Nephron progenitor cell (in vitro differentiated cells): ENCODE results near the gene RNF38.
A peak's percentile ranks its signal among the peaks of the same experiment; 100 is the strongest.

Source experiments
- DNase-seq: peaks from one replicate; pipeline ENCODE4 v3.0.0; 2021
- H3K27ac Mint-ChIP-seq: 2 replicates; pipeline ENCODE4 v1.8.0; 2021; ENCODE audit warnings: mild to moderate bottlenecking, moderate library complexity, mixed read lengths
- H3K27me3 Mint-ChIP-seq: 2 replicates; pipeline ENCODE4 v1.8.0; 2021; ENCODE audit warnings: mild to moderate bottlenecking, low read depth, mixed read lengths; ENCODE audit not compliant: poor library complexity
- H3K36me3 Mint-ChIP-seq: 2 replicates; pipeline ENCODE4 v1.8.0; 2021; ENCODE audit warnings: low read depth, mixed read lengths
- H3K4me1 Mint-ChIP-seq: 2 replicates; pipeline ENCODE4 v1.8.0; 2021; ENCODE audit warnings: mixed read lengths
- H3K4me3 Mint-ChIP-seq: 2 replicates; pipeline ENCODE4 v1.8.0; 2021; ENCODE audit warnings: mild to moderate bottlenecking, moderate library complexity, mixed read lengths
- H3K9me3 Mint-ChIP-seq: 2 replicates; pipeline ENCODE4 v1.8.0; 2021; ENCODE audit warnings: mild to moderate bottlenecking, moderate library complexity, mixed read lengths
- TF ChIP-seq, protein P1 (sequence below): fragments of 200-600 bp; sonication (generic); IDR thresholded peaks from 2 replicates; pipeline ENCODE4 v1.5.0; 2021; ENCODE audit warnings: antibody characterized with exemption

RNF38 gene

DNA sequence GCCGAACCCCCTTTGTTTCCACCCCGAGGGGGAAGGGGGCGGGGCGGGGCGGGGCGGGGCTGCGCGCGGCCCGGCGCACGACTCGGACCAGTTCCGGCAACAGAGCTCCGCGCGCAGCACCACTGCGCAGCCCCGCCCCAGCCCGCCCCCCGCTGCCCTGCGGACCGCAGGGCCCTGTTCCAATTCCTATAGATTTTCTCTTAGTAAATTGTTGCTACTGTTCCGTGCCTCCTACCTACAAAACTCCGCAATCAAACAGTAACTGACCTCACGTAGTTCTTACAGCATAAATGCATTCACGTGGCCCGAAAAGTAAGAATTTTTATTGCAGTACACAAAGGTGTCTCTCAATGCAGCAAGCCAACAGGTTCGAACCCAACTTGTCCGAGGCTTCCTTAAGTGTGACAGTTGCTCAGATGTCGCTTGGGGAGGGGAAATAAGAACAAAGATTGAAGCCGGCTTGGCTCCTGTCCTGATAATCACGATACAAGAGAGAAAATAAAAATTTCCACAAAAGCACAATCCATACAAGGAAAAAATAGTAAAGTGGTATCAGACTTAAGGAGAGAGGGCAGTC is 1.2 kb upstream of the RNF38 start:
- no peaks in the 10 kb centered on the region for H3K9me3 Mint-ChIP-seq
- H3K27ac Mint-ChIP-seq = peak overlapping the region; percentile 68
- DNase-seq = no peak
- H3K27me3 Mint-ChIP-seq = no peaks in the 10 kb centered on the region
- TF ChIP-seq, protein P1, sequence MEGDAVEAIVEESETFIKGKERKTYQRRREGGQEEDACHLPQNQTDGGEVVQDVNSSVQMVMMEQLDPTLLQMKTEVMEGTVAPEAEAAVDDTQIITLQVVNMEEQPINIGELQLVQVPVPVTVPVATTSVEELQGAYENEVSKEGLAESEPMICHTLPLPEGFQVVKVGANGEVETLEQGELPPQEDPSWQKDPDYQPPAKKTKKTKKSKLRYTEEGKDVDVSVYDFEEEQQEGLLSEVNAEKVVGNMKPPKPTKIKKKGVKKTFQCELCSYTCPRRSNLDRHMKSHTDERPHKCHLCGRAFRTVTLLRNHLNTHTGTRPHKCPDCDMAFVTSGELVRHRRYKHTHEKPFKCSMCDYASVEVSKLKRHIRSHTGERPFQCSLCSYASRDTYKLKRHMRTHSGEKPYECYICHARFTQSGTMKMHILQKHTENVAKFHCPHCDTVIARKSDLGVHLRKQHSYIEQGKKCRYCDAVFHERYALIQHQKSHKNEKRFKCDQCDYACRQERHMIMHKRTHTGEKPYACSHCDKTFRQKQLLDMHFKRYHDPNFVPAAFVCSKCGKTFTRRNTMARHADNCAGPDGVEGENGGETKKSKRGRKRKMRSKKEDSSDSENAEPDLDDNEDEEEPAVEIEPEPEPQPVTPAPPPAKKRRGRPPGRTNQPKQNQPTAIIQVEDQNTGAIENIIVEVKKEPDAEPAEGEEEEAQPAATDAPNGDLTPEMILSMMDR = no peak
- H3K36me3 Mint-ChIP-seq = peaks cover 22% of the 10 kb centered on the region
- H3K4me3 Mint-ChIP-seq = peak overlapping the region; percentile 93
- peaks cover 39% of the 10 kb centered on the region for H3K4me1 Mint-ChIP-seq

DNA sequence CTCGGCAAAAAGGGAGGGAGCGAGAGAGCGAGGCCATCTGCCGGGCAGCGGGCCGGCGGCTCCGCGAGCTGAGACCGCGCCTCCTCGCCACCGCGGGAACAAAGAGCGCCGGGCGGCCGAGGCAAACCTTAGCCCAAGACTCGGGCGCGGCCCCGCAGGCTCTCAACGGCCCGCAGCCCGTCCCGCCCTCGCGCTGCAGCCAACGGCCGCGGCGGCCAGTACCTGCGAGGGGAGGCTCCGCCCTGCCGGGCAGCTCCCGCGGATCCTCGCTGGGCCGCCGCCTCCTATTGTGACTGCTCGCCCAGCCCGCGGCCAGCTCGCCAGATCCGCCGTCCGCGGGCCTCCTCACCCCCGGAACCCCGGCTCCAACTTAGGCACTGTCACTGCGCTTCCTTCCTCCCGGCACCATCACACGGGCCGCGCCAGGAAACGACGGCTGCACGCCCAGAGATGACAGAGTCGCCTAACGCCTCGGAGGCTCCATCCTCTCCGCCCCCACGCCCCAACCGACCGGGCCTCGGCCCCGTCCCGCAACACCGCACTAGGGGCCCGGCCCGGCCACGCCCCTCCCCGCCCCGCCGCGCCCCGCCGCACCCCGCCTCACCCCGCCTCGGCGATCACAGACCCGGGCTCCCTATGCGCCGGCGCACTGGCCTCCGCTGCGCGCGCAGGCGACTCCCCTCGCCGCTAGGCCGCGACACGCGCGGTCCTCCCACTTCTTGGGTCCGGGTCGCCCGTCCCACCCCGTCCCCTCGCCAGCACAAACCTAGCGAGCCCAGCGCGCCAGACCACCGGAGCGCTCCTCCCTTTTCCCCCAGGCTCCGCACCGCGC is 479 bp upstream of the RNF38 start:
- Mint-ChIP-seq H3K4me1 (peaks cover 41% of the 10 kb centered on the region), H3K27ac (peak overlapping the region; percentile 99), H3K36me3 (peaks cover 27% of the 10 kb centered on the region), H3K4me3 (peak overlapping the region; percentile 93), H3K27me3 (no peaks in the 10 kb centered on the region), H3K9me3 (no peaks in the 10 kb centered on the region)
- peak; percentile 93 for DNase-seq
- TF ChIP-seq, protein P1 = no peak

DNA sequence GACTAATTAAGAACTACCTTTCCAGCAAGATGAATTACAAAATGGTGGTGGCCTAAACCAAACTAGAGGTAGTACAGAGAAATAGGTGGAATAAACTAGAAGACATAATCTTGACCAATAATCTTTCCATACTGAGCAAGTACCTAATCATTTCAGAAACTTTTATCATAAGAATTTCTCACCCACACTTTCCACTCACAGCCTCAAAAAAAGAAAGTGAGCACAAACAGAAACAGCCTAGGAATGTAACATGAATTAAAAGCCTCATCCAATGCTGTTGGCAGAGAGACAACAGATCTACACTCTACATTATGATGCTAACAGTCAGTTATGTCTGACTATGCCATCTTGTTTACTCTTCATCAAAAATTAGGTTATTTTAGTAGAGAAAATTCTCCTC is 1.3 kb downstream of the RNF38 start:
- Mint-ChIP-seq H3K4me3 (peak overlapping the region; percentile 93), H3K27ac (peak overlapping the region; percentile 12), H3K9me3 (no peaks in the 10 kb centered on the region), H3K4me1 (peaks cover 41% of the 10 kb centered on the region), H3K27me3 (no peaks in the 10 kb centered on the region), H3K36me3 (peaks cover 31% of the 10 kb centered on the region)
- TF ChIP-seq, protein P1 = no peak
- DNase-seq = no peak

DNA sequence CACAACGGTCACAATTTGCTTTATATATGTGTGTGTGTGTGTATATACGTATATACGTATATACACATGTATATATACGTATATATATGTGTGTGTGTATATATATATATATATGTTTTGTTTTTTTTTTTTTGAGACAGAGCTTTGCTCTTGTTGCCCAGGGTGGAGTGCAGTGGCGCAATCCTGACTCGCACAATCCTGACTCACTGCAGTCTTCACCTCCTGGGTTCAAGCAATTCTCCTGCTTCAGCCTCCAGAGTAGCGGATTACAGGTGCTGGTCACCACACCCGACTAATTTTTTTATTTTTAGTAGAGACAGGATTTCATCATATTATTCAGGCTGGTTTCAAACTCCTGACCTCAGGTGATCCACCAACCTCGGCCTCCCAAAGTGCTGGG is 3.1 kb downstream of the RNF38 start:
- Mint-ChIP-seq H3K27me3 (no peaks in the 10 kb centered on the region), H3K4me3 (no peak overlapping the region), H3K4me1 (peaks cover 41% of the 10 kb centered on the region), H3K9me3 (no peaks in the 10 kb centered on the region), H3K27ac (no peak overlapping the region), H3K36me3 (peaks cover 40% of the 10 kb centered on the region)
- TF ChIP-seq, protein P1 = no peak
- DNase-seq = no peak

DNA sequence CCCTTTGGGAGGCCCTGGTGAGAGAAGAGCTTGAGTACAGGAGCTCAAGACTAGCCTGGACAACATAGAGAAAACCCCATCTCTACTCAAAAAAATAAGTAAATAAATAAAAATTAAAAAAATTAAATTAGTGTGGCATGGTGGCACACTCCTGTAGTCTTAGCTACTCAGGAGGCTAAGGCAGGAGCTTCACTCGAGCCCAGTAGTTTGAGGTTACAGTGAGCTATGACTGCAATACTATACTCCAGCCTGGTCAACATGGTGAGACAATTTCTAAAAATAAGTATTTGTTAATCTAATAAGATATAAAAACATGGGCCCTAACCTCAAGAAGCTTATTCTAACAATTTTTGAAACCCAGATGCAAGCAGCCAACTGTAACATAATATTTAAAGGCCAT is 7.6 kb downstream of the RNF38 start:
- TF ChIP-seq, protein P1 = no peak
- H3K27ac Mint-ChIP-seq = no peak overlapping the region
- DNase-seq = no peak
- H3K4me3 Mint-ChIP-seq = no peak overlapping the region
- peaks cover 60% of the 10 kb centered on the region for H3K36me3 Mint-ChIP-seq
- no peaks in the 10 kb centered on the region for H3K9me3 Mint-ChIP-seq
- H3K27me3 Mint-ChIP-seq = no peaks in the 10 kb centered on the region
- peaks cover 15% of the 10 kb centered on the region for H3K4me1 Mint-ChIP-seq
